ENCODE results near the gene KATNBL1.

KATNBL1 gene

GRCh38 chr15:34133511-34133910 lies 76.4 kb downstream of the KATNBL1 start:
- TF ChIP-seq, protein P1, sequence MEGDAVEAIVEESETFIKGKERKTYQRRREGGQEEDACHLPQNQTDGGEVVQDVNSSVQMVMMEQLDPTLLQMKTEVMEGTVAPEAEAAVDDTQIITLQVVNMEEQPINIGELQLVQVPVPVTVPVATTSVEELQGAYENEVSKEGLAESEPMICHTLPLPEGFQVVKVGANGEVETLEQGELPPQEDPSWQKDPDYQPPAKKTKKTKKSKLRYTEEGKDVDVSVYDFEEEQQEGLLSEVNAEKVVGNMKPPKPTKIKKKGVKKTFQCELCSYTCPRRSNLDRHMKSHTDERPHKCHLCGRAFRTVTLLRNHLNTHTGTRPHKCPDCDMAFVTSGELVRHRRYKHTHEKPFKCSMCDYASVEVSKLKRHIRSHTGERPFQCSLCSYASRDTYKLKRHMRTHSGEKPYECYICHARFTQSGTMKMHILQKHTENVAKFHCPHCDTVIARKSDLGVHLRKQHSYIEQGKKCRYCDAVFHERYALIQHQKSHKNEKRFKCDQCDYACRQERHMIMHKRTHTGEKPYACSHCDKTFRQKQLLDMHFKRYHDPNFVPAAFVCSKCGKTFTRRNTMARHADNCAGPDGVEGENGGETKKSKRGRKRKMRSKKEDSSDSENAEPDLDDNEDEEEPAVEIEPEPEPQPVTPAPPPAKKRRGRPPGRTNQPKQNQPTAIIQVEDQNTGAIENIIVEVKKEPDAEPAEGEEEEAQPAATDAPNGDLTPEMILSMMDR (IDR thresholded peaks at IDR 0.05; ENCODE audit: insufficient read depth, low read length, poor library complexity, severe bottlenecking): no peak
- H3K27me3 ChIP-seq (replicated peaks; ENCODE audit: control insufficient read depth, insufficient read depth, low read length): no peaks in the 10 kb centered on the region
- no peak for DNase-seq (ENCODE audit: extremely low read depth, insufficient read length)
- no peaks in the 10 kb centered on the region for H3K36me3 ChIP-seq (ENCODE audit: control insufficient read depth, insufficient read depth, low read length)
- H3K4me3 ChIP-seq (replicated peaks; ENCODE audit: low read depth, low read length): no peak overlapping the region

DNA sequence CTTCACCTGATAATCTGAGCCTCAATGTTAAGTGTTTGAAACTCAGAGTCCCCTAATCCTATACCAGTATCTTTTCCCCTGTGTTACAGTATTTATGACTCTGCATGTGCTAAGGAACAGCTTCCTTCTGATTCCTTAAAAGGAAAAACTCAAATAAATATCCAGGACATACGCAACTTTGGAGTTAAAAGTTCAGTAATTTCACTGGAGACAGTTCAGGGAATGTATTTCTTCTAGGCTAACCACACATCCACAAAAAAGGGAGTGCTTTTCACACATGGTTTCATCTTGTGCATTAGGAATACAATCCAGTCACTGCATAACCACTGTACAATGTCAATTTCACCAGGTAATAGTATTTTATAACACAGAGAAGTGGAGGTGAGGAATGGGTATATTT lies 77.0 kb downstream of the KATNBL1 start:
- Histone ChIP-seq H3K27me3 (replicated peaks; ENCODE audit: control insufficient read depth, insufficient read depth, low read length) (no peaks in the 10 kb centered on the region), H3K36me3 (ENCODE audit: control insufficient read depth, insufficient read depth, low read length) (no peaks in the 10 kb centered on the region), H3K4me3 (replicated peaks; ENCODE audit: low read depth, low read length) (no peak overlapping the region)
- no peak for DNase-seq (ENCODE audit: extremely low read depth, insufficient read length)
- TF ChIP-seq, protein P1 (IDR thresholded peaks at IDR 0.05; ENCODE audit: insufficient read depth, low read length, poor library complexity, severe bottlenecking): no peak

DNA sequence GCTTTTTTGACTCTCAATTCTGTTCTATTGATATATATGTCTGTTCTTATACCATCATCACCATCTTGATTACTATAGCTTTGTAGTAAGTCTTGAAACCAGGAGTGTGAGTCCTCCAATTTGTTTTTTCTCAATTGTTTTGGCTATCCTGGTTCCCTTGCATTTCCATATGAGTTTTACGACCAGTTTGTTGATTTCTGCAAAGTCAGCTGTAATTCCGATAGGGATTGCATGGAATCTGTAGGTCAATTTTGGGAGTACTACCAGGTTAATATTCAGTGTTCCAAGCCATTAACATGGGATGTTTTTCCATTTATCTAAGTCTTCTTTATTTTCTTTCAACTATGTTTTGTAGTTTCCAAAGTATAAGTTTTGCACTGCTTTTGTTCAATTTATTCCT lies 81.0 kb downstream of the KATNBL1 start:
- TF ChIP-seq, protein P1 (IDR thresholded peaks at IDR 0.05; ENCODE audit: insufficient read depth, low read length, poor library complexity, severe bottlenecking): no peak
- Histone ChIP-seq H3K4me3 (replicated peaks; ENCODE audit: low read depth, low read length) (no peak overlapping the region), H3K27me3 (replicated peaks; ENCODE audit: control insufficient read depth, insufficient read depth, low read length) (no peaks in the 10 kb centered on the region), H3K36me3 (ENCODE audit: control insufficient read depth, insufficient read depth, low read length) (no peaks in the 10 kb centered on the region)
- DNase-seq (ENCODE audit: extremely low read depth, insufficient read length): no peak

GRCh38 chr15:34126522-34126921 lies 83.4 kb downstream of the KATNBL1 start:
- Histone ChIP-seq H3K27me3 (replicated peaks; ENCODE audit: control insufficient read depth, insufficient read depth, low read length) (no peaks in the 10 kb centered on the region), H3K4me3 (replicated peaks; ENCODE audit: low read depth, low read length) (no peak overlapping the region), H3K36me3 (ENCODE audit: control insufficient read depth, insufficient read depth, low read length) (no peaks in the 10 kb centered on the region)
- TF ChIP-seq, protein P1 (IDR thresholded peaks at IDR 0.05; ENCODE audit: insufficient read depth, low read length, poor library complexity, severe bottlenecking): no peak
- no peak for DNase-seq (ENCODE audit: extremely low read depth, insufficient read length)

- no peak overlapping the region for H3K4me3 ChIP-seq (replicated peaks; ENCODE audit: low read depth, low read length)
- no peaks in the 10 kb centered on the region for H3K36me3 ChIP-seq (ENCODE audit: control insufficient read depth, insufficient read depth, low read length)
- no peaks in the 10 kb centered on the region for H3K27me3 ChIP-seq (replicated peaks; ENCODE audit: control insufficient read depth, insufficient read depth, low read length)
- no peak for DNase-seq (ENCODE audit: extremely low read depth, insufficient read length)
- TF ChIP-seq, protein P1 (IDR thresholded peaks at IDR 0.05; ENCODE audit: insufficient read depth, low read length, poor library complexity, severe bottlenecking): no peak
Measured at GRCh38 chr15:34125945-34126344, 84.0 kb downstream of the KATNBL1 start.

DNA sequence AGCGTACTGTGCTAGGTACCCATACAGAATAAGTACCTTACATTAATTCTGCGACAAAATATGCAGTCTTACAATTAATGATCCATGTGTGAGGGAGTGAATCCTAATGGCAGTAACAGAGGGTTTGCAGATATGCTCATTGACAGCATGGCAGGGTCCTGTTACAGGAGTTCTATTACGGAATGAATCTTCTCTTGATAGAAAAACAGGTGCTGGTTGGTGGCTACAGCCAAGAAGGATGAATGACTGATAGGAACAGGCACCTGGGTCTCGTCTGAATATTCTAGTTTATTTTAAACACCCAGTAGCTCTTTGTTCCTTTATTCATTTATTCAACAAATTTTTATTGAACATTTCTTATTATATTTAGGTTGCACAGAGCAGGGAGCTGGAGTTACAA lies 85.2 kb downstream of the KATNBL1 start:
- Histone ChIP-seq H3K27me3 (replicated peaks; ENCODE audit: control insufficient read depth, insufficient read depth, low read length) (no peaks in the 10 kb centered on the region), H3K36me3 (ENCODE audit: control insufficient read depth, insufficient read depth, low read length) (no peaks in the 10 kb centered on the region), H3K4me3 (replicated peaks; ENCODE audit: low read depth, low read length) (no peak overlapping the region)
- no peak for DNase-seq (ENCODE audit: extremely low read depth, insufficient read length)
- TF ChIP-seq, protein P1 (IDR thresholded peaks at IDR 0.05; ENCODE audit: insufficient read depth, low read length, poor library complexity, severe bottlenecking): no peak
